CD14-positive monocyte (primary cell): ENCODE results near the gene SPTBN1. TPM values are rescaled to one million over a fixed set of nuclear protein-coding genes. Genes with fewer than 3 reads are reported as not detected.

Source experiments
- DNase-seq, 3 donors: peaks; one replicate each; pipeline ENCODE4 v3.0.0-alpha.2; 2011 to 2022
- H2AFZ ChIP-seq: 2 replicates; pipeline ENCODE4 v1.6.0; 2012; ENCODE audit warnings: mild to moderate bottlenecking, low read depth, low read length, inconsistent platforms; ENCODE audit not compliant: insufficient read depth, poor library complexity, severe bottlenecking
- H3K27ac ChIP-seq, 2 donors: 1 replicate in 1 of 2; 2 replicates in 1 of 2; pipeline ENCODE4 v1.5.1; 2012 to 2013; ENCODE audit warnings: low read length in 2 of 2, control low read depth in 1 of 2, inconsistent platforms in 1 of 2, low read depth in 1 of 2, mild to moderate bottlenecking in 1 of 2
- H3K27me3 ChIP-seq, 2 donors: one replicate each; pipeline versions ENCODE4 v1.6.0 to v1.6.1; 2011 to 2013; ENCODE audit warnings: low read length in 2 of 2; ENCODE audit not compliant: control insufficient read depth in 2 of 2, insufficient read depth in 2 of 2
- H3K36me3 ChIP-seq, 2 donors: replicated peaks in 1 of 2; 1 replicate in 1 of 2; 2 replicates in 1 of 2; pipeline versions ENCODE4 v1.5.1 to v1.6.1; 2012 to 2013; ENCODE audit warnings: low read length in 2 of 2, control low read depth in 1 of 2, inconsistent platforms in 1 of 2, mild to moderate bottlenecking in 1 of 2; ENCODE audit not compliant: insufficient read depth in 2 of 2, control insufficient read depth in 1 of 2
- H3K4me1 ChIP-seq, 2 donors: 1 replicate in 1 of 2; 2 replicates in 1 of 2; pipeline versions ENCODE4 v1.5.1 to v1.6.1; 2012 to 2013; ENCODE audit warnings: low read length in 2 of 2, control low read depth in 1 of 2, inconsistent platforms in 1 of 2, mild to moderate bottlenecking in 1 of 2, moderate library complexity in 1 of 2; ENCODE audit not compliant: insufficient read depth in 2 of 2, control insufficient read depth in 1 of 2
- H3K4me2 ChIP-seq: replicated peaks from 2 replicates; pipeline ENCODE3; 2012; ENCODE audit warnings: low read length, moderate library complexity, mild to moderate bottlenecking; ENCODE audit not compliant: poor library complexity, severe bottlenecking; ENCODE audit errors: extremely low read depth
- H3K4me3 ChIP-seq, 3 experiments: fragments of 200-600 bp in 1 of 3; sonication (generic) in 1 of 3; replicated peaks in 1 of 3; 1 replicate in 2 of 3; 2 replicates in 1 of 3; pipeline ENCODE4 v1.5.1; 2011 to 2013; ENCODE audit warnings: low read length in 3 of 3, mild to moderate bottlenecking in 3 of 3, control low read depth in 2 of 3, low read depth in 2 of 3, inconsistent platforms in 1 of 3, moderate library complexity in 1 of 3
- H3K79me2 ChIP-seq: 2 replicates; pipeline ENCODE4 v1.6.0; 2012; ENCODE audit warnings: mild to moderate bottlenecking, control low read depth, inconsistent platforms, low read length, moderate library complexity; ENCODE audit not compliant: insufficient read depth
- H3K9ac ChIP-seq: 2 replicates; pipeline ENCODE4 v1.6.0; 2017; ENCODE audit warnings: low read length, mild to moderate bottlenecking; ENCODE audit not compliant: insufficient read depth, poor library complexity, severe bottlenecking
- H3K9me3 ChIP-seq, 2 donors: replicated peaks in 1 of 2; 1 replicate in 1 of 2; 2 replicates in 1 of 2; pipeline versions ENCODE4 v1.5.1 to v1.6.1; 2012 to 2013; ENCODE audit warnings: low read length in 2 of 2, control low read depth in 1 of 2; ENCODE audit not compliant: control insufficient read depth in 1 of 2, insufficient read depth in 1 of 2
- H4K20me1 ChIP-seq: 2 replicates; pipeline ENCODE4 v1.6.0; 2012; ENCODE audit warnings: mild to moderate bottlenecking, low read length, control low read depth, moderate library complexity; ENCODE audit not compliant: insufficient read depth
- H3K27ac Mint-ChIP-seq, 7 donors: one replicate each; pipeline ENCODE4 v1.8.0; 2020; ENCODE audit warnings: mild to moderate bottlenecking in 7 of 7, mixed read lengths in 7 of 7, moderate library complexity in 6 of 7, inconsistent platforms in 2 of 7
- H3K27me3 Mint-ChIP-seq, 3 donors: one replicate each; pipeline ENCODE4 v1.8.0; 2021 to 2022; ENCODE audit warnings: low read depth in 3 of 3, mild to moderate bottlenecking in 3 of 3, mixed read lengths in 3 of 3, moderate library complexity in 3 of 3, inconsistent platforms in 1 of 3
- H3K36me3 Mint-ChIP-seq, 2 donors: one replicate each; pipeline ENCODE4 v1.8.0; 2020; ENCODE audit warnings: mixed read lengths in 2 of 2, inconsistent platforms in 1 of 2, mild to moderate bottlenecking in 1 of 2
- H3K4me1 Mint-ChIP-seq: one replicate; pipeline ENCODE4 v1.8.0; 2020; ENCODE audit warnings: mild to moderate bottlenecking, mixed read lengths
- H3K4me3 Mint-ChIP-seq, 2 donors: one replicate each; pipeline ENCODE4 v1.8.0; 2020; ENCODE audit warnings: mild to moderate bottlenecking in 2 of 2, mixed read lengths in 2 of 2, moderate library complexity in 1 of 2
- H3K9me3 Mint-ChIP-seq, 7 donors: one replicate each; pipeline ENCODE4 v1.8.0; 2020 to 2022; ENCODE audit warnings: mixed read lengths in 7 of 7, mild to moderate bottlenecking in 6 of 7, moderate library complexity in 6 of 7, inconsistent platforms in 2 of 7
- CTCF ChIP-seq: fragments of 200-600 bp; IDR thresholded peaks from one replicate; pipeline ENCODE4 v1.8.0; 2022; ENCODE audit warnings: antibody characterized with exemption, mild to moderate bottlenecking
- WGBS: methylation state at CpG from one replicate; pipeline ENCODE4 v1.1.5; 2013; ENCODE audit warnings: missing lambda C conversion rate; ENCODE audit not compliant: insufficient coverage; 5-methylcytosine and 5-hydroxymethylcytosine counted together
- intact Hi-C, 2 donors: fragments of 100-400 bp; cut with micrococcal nuclease; formaldehyde crosslinking; loops; one replicate each; pipeline versions ENCODE4 v1.15.0 to v1.15.1; 2023
- polyA plus RNA-seq, 3 donors: library from polyadenylated mRNA; depleted of rRNA in 1 of 3; unstranded in 2 of 3; stranded (reverse) in 1 of 3; fragments of 300-500 nt in 2 of 3; fragments of >200 nt in 1 of 3; fragmentation: Illumina TruSeq in 2 of 3; gene quantifications; 1 replicate in 2 of 3; 2 replicates in 1 of 3; pipeline ENCODE4 v1.2.3, GENCODE V29; 2012 to 2021

SPTBN1 gene
- polyA plus RNA-seq, 3 donors = 0.79 to 2.8 (median 1.7) TPM

GRCh38 chr2:54613386-54613785, 157.3 kb downstream of the SPTBN1 start:
- TF ChIP-seq CTCF = no peak
- Histone ChIP-seq H3K9me3 (no peaks in the 10 kb centered on the region), H3K79me2 (peaks cover 40% of the 10 kb centered on the region), H3K4me1 (no peaks in the 10 kb centered on the region), H2AFZ (no peak overlapping the region), H3K4me3 (no peak overlapping the region), H3K4me2 (no peak overlapping the region), H3K9ac (no peak overlapping the region), H3K27ac (no peak overlapping the region), H3K27me3 (no peaks in the 10 kb centered on the region), H4K20me1 (no peaks in the 10 kb centered on the region), H3K36me3 (peaks cover 17 to 60% of the 10 kb centered on the region in 2 donors)
- no CpG with 5 or more reads among the region's 2 CpGs for WGBS
- Mint-ChIP-seq H3K4me1 (peaks cover under 1% of the 10 kb centered on the region), H3K27ac (peak overlapping the region in 2 of 7 donors; percentile 16 to 32), H3K9me3 (no peaks in the 10 kb centered on the region), H3K4me3 (no peak overlapping the region), H3K27me3 (peaks cover 0 to 1% (median 0%) of the 10 kb centered on the region in 3 donors), H3K36me3 (peaks cover 46 to 51% of the 10 kb centered on the region in 2 donors)
- intact Hi-C loops = no loop called here
- no peak for DNase-seq

GRCh38 chr2:54613794-54614257, 157.7 kb downstream of the SPTBN1 start:
- Histone ChIP-seq H3K4me1 (no peaks in the 10 kb centered on the region), H3K27me3 (no peaks in the 10 kb centered on the region), H3K36me3 (peaks cover 17 to 65% of the 10 kb centered on the region in 2 donors), H3K4me3 (no peak overlapping the region), H4K20me1 (no peaks in the 10 kb centered on the region), H3K4me2 (no peak overlapping the region), H2AFZ (no peak overlapping the region), H3K79me2 (peaks cover 36% of the 10 kb centered on the region), H3K27ac (no peak overlapping the region), H3K9me3 (no peaks in the 10 kb centered on the region), H3K9ac (no peak overlapping the region)
- intact Hi-C loops = no loop called here
- peaks cover 1% of the 10 kb centered on the region for H3K4me1 Mint-ChIP-seq
- DNase-seq = no peak
- peaks cover 0 to 1% (median 0%) of the 10 kb centered on the region in 3 donors for H3K27me3 Mint-ChIP-seq
- TF ChIP-seq CTCF = no peak
- H3K36me3 Mint-ChIP-seq = peaks cover 48 to 55% of the 10 kb centered on the region in 2 donors
- H3K27ac Mint-ChIP-seq = peak overlapping the region in 1 of 7 donors; percentile 15
- no peak overlapping the region for H3K4me3 Mint-ChIP-seq
- H3K9me3 Mint-ChIP-seq = no peaks in the 10 kb centered on the region
- WGBS = 100% methylated on average over 2 of the region's 6 CpGs
